ENCODE results near the gene MAPK9. TPM values are rescaled to one million over a fixed set of nuclear protein-coding genes. Genes with fewer than 3 reads are reported as not detected.
"Not testable (repeated sequence)": the region's sequence is repeated elsewhere in the genome, so short reads cannot be mapped to it uniquely, and the experiment has no call there.

Gene MAPK9
- total and polyA plus RNA-seq, 7 donors, result 20.5 to 45.7 (median 39.5) TPM

- Histone ChIP-seq H3K27ac (peak overlapping the region in 1 of 4 donors; percentile 34), H3K9me3 (peaks cover 0 to 10% (median 6%) of the 10 kb centered on the region in 4 donors), H3K4me1 (peaks cover 0 to 26% (median 21%) of the 10 kb centered on the region in 4 donors), H3K4me3 (no peak overlapping the region), H3K27me3 (peaks cover 5 to 10% (median 10%) of the 10 kb centered on the region in 3 donors), H3K36me3 (no peaks in the 10 kb centered on the region)
- peak; percentile 79 for DNase-seq
- 21 to 37% methylated on average over 19 of the region's 19 CpGs for WGBS, 2 donors
- intact Hi-C loops (cut with DNase I), result no loop called here
- peak in 2 of 4 donors; percentile 21 to 38 for TF ChIP-seq POLR2AphosphoS5 (IDR thresholded peaks at IDR 0.05)
- TF ChIP-seq CTCF (IDR thresholded peaks at IDR 0.05), result no peak
These were observed 79.3 kb downstream of the MAPK9 start for GRCh38 chr5:180212363-180213255.

GRCh38 chr5:180211761-180212035 lies 80.2 kb downstream of the MAPK9 start:
- H3K9me3 ChIP-seq, result peaks cover 0 to 7% (median 4%) of the 10 kb centered on the region in 4 donors
- TF ChIP-seq CTCF (IDR thresholded peaks at IDR 0.05), result no peak
- peaks cover 0 to 28% (median 21%) of the 10 kb centered on the region in 4 donors for H3K4me1 ChIP-seq
- H3K27me3 ChIP-seq, result peaks cover 5 to 18% (median 16%) of the 10 kb centered on the region in 3 donors
- intact Hi-C loops (cut with DNase I), result no loop called here
- 69 to 85% methylated on average over 4 of the region's 4 CpGs for WGBS, 2 donors
- DNase-seq, result no peak
- H3K36me3 ChIP-seq, result no peaks in the 10 kb centered on the region
- no peak overlapping the region for H3K27ac ChIP-seq
- H3K4me3 ChIP-seq, result no peak overlapping the region

GRCh38 chr5:180210961-180211760 lies 80.7 kb downstream of the MAPK9 start:
- peaks cover 0 to 1% (median under 1%) of the 10 kb centered on the region in 4 donors for H3K9me3 ChIP-seq
- no peak for TF ChIP-seq POLR2AphosphoS5 (IDR thresholded peaks at IDR 0.05)
- no peak for TF ChIP-seq EP300 (IDR thresholded peaks at IDR 0.05)
- no peak for TF ChIP-seq POLR2A (IDR thresholded peaks at IDR 0.05)
- TF ChIP-seq CTCF (IDR thresholded peaks at IDR 0.05), result no peak
- WGBS, 2 donors, result 90 to 91% methylated on average over 16 of the region's 16 CpGs
- DNase-seq, result no peak
- H3K27me3 ChIP-seq, result peaks cover 5 to 18% (median 16%) of the 10 kb centered on the region in 3 donors
- no peak overlapping the region for H3K27ac ChIP-seq
- H3K4me1 ChIP-seq, result peaks cover 0 to 28% (median 21%) of the 10 kb centered on the region in 4 donors
- H3K4me3 ChIP-seq, result no peak overlapping the region
- H3K36me3 ChIP-seq, result no peaks in the 10 kb centered on the region
- intact Hi-C loops (cut with DNase I), result no loop called here

GRCh38 chr5:180210077-180210476 lies 81.8 kb downstream of the MAPK9 start:
- H3K9me3 ChIP-seq; H3K4me3 ChIP-seq; intact Hi-C loops (cut with DNase I); H3K27ac ChIP-seq; DNase-seq; H3K36me3 ChIP-seq: not testable (repeated sequence)
- Histone ChIP-seq H3K4me1 (peaks cover 0 to 28% (median 21%) of the 10 kb centered on the region in 4 donors), H3K27me3 (peaks cover 5 to 18% (median 16%) of the 10 kb centered on the region in 3 donors)
- WGBS, 2 donors, result 89 to 91% methylated on average over 12 of the region's 12 CpGs

- H3K27ac ChIP-seq, result peak within 1 kb of the TSS in 1 of 4 donors; percentile 22
- 3 to 6% methylated on average over 55 of the region's 55 CpGs for WGBS, 2 donors
These were observed 82.7 kb downstream of the MAPK9 start, which contains the start of gene RASGEF1C for GRCh38 chr5:180209137-180209581. Gene RASGEF1C (minus strand): TSS chr5:180209211. CDS start chr5:180138052, 71,159 bp downstream.

More at GRCh38 chr5:180209137-180209581, 82.7 kb downstream of the MAPK9 start, which contains the start of gene RASGEF1C:
- intact Hi-C loops (cut with DNase I), result loop anchor here (2.0 kb wide), 1 partner anchor 82 kb away; no protein-coding TSS in a partner anchor
- H3K36me3 ChIP-seq, result no peaks in the 10 kb centered on the region
- H3K9me3 ChIP-seq, result no peaks in the 10 kb centered on the region
- peaks cover 0 to 28% (median 21%) of the 10 kb centered on the region in 4 donors for H3K4me1 ChIP-seq
- H3K27me3 ChIP-seq, result peaks cover 5 to 18% (median 16%) of the 10 kb centered on the region in 3 donors
- peak within 1 kb of the TSS; percentile 4 to 47 (median 42) for H3K4me3 ChIP-seq
- no peak for DNase-seq
- peak in 1 of 4 experiments; percentile 27 for TF ChIP-seq CTCF (IDR thresholded peaks at IDR 0.05)
- TF ChIP-seq POLR2AphosphoS5 (IDR thresholded peaks at IDR 0.05), result no peak
